Osteocyte (in vitro differentiated cells): Measurements from ENCODE around the gene CCBE1. TPM values are rescaled to one million over a fixed set of nuclear protein-coding genes. Genes with fewer than 3 reads are reported as not detected.

Source experiments
- DNase-seq: peaks from one replicate; pipeline ENCODE4 v3.0.0; 2021; ENCODE audit warnings: mixed read lengths; ENCODE audit not compliant: unreplicated experiment; ENCODE audit errors: extremely low spot score
- H3K27ac Mint-ChIP-seq: one replicate; pipeline ENCODE4 v1.8.0; 2021; ENCODE audit warnings: mild to moderate bottlenecking, mixed read lengths; ENCODE audit not compliant: unreplicated experiment
- H3K27me3 Mint-ChIP-seq: one replicate; pipeline ENCODE4 v1.8.0; 2021; ENCODE audit warnings: mixed read lengths; ENCODE audit not compliant: unreplicated experiment
- H3K36me3 Mint-ChIP-seq: one replicate; pipeline ENCODE4 v1.8.0; 2021; ENCODE audit warnings: mixed read lengths; ENCODE audit not compliant: unreplicated experiment
- H3K4me1 Mint-ChIP-seq: one replicate; pipeline ENCODE4 v1.8.0; 2021; ENCODE audit warnings: mixed read lengths; ENCODE audit not compliant: unreplicated experiment
- H3K4me3 Mint-ChIP-seq: one replicate; pipeline ENCODE4 v1.8.0; 2021; ENCODE audit warnings: mild to moderate bottlenecking, moderate library complexity, mixed read lengths; ENCODE audit not compliant: unreplicated experiment
- H3K9me3 Mint-ChIP-seq: one replicate; pipeline ENCODE4 v1.8.0; 2021; ENCODE audit warnings: mixed read lengths; ENCODE audit not compliant: unreplicated experiment
- total RNA-seq: library from RNA; stranded (reverse); gene quantifications from 2 replicates; pipeline ENCODE4 v1.2.1, GENCODE V29; 2021
- TF ChIP-seq, protein P1 (sequence below): fragments of 200-600 bp; sonication (generic); IDR thresholded peaks from 2 replicates; pipeline ENCODE4 v1.5.0; 2021; ENCODE audit warnings: antibody characterized with exemption, mild to moderate bottlenecking, moderate library complexity

Gene CCBE1
- total RNA-seq, 1 donor from 2014 or later = 22.8 TPM

DNA sequence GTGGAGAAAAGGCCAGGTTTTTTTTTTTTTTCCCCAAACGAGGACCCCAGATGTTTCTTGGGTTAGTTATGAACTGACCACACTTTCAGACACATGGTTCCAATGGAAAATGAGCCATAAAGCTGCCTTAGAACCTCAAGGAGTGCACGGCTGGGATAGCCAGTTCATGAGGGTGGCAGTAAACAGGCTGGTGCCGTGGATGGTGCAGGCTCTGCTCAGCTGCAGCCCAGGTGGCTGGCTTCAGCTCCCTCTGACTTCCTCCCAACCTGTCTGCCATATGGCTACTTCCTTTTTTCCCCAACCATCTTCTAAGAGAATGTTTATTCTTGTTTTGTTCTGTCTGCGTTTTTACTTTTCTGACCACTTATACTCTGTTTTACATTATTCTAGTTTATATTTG lies 228.4 kb downstream of the CCBE1 start:
- DNase-seq = no peak
- H3K4me1 Mint-ChIP-seq = peaks cover 7% of the 10 kb centered on the region
- H3K27me3 Mint-ChIP-seq = no peaks in the 10 kb centered on the region
- H3K4me3 Mint-ChIP-seq = no peak overlapping the region
- TF ChIP-seq, protein P1, sequence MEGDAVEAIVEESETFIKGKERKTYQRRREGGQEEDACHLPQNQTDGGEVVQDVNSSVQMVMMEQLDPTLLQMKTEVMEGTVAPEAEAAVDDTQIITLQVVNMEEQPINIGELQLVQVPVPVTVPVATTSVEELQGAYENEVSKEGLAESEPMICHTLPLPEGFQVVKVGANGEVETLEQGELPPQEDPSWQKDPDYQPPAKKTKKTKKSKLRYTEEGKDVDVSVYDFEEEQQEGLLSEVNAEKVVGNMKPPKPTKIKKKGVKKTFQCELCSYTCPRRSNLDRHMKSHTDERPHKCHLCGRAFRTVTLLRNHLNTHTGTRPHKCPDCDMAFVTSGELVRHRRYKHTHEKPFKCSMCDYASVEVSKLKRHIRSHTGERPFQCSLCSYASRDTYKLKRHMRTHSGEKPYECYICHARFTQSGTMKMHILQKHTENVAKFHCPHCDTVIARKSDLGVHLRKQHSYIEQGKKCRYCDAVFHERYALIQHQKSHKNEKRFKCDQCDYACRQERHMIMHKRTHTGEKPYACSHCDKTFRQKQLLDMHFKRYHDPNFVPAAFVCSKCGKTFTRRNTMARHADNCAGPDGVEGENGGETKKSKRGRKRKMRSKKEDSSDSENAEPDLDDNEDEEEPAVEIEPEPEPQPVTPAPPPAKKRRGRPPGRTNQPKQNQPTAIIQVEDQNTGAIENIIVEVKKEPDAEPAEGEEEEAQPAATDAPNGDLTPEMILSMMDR = no peak
- H3K9me3 Mint-ChIP-seq = peaks cover 1% of the 10 kb centered on the region
- no peak overlapping the region for H3K27ac Mint-ChIP-seq
- peaks cover 7% of the 10 kb centered on the region for H3K36me3 Mint-ChIP-seq

DNA sequence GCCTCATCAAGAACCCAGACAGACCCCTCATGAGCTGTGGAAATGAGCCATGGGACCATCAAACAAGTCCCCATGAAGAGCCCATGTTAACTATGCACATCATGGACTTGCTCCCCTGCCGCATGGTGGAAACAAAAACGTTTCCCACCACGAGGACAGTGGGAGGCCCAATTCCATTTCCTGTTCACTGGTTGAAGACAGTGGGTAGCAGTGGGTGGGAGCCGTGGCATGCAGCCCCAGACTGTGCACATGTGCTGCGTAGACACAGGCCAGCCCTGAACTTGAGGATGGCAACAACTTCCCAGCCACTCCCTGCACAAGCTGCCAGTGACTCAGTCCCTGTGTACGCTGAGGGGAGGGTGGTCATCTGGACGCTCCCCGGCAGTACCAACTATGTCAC lies 229.7 kb downstream of the CCBE1 start:
- H3K36me3 Mint-ChIP-seq = peaks cover 4% of the 10 kb centered on the region
- H3K27ac Mint-ChIP-seq = no peak overlapping the region

DNA sequence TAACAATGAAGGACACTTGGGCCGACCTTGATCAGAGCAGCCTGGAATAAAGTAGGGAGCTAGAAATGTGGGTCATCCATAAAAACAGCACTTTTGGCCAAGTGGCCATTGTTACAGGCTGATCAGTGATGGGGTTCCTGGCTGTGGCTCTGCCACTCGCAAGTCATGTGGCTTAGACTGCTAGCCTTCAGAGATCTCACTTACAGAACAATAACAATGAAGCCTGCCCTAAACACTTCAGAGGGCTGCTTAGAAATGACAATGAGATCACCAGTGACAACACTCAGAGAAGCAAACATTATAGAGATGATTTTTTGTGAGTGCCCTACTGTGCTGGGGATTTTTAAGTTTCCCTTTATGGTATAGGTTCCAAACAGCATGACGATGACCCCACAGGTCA lies 230.2 kb downstream of the CCBE1 start:
- no peak overlapping the region for H3K4me3 Mint-ChIP-seq
- TF ChIP-seq, protein P1 = no peak
- no peak for DNase-seq
- H3K36me3 Mint-ChIP-seq = peaks cover 4% of the 10 kb centered on the region
- H3K27ac Mint-ChIP-seq = no peak overlapping the region
- H3K4me1 Mint-ChIP-seq = peaks cover 7% of the 10 kb centered on the region
- H3K9me3 Mint-ChIP-seq = no peaks in the 10 kb centered on the region
- H3K27me3 Mint-ChIP-seq = no peaks in the 10 kb centered on the region

More for the DNA sequence above, 229.7 kb downstream of the CCBE1 start:
- no peaks in the 10 kb centered on the region for H3K9me3 Mint-ChIP-seq
- TF ChIP-seq, protein P1 = no peak
- no peak for DNase-seq
- no peak overlapping the region for H3K4me3 Mint-ChIP-seq
- no peaks in the 10 kb centered on the region for H3K27me3 Mint-ChIP-seq
- peaks cover 7% of the 10 kb centered on the region for H3K4me1 Mint-ChIP-seq

DNA sequence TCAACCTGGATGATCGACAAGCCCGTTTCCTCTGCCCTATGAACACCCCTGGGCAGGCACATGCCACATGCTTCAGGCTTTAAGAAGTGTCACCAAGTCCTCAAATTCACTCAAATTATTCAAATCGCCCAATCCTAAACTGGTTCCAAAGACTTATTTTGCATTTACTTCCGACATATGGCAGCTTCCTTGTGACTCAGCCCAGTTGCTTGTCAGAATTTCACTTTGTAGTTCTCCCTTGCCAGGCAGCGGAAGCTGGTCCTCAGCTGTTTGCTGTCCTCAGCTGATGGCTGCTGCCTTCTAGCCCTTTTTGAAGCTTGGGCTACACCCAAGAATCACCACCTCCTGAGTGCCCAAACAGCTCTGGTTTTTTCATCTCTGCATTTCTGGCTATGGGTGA lies 232.7 kb downstream of the CCBE1 start:
- peaks cover 20% of the 10 kb centered on the region for H3K4me1 Mint-ChIP-seq
- no peaks in the 10 kb centered on the region for H3K27me3 Mint-ChIP-seq
- H3K9me3 Mint-ChIP-seq = no peaks in the 10 kb centered on the region
- no peak overlapping the region for H3K4me3 Mint-ChIP-seq
- DNase-seq = no peak
- no peak overlapping the region for H3K27ac Mint-ChIP-seq
- H3K36me3 Mint-ChIP-seq = peaks cover 4% of the 10 kb centered on the region
- TF ChIP-seq, protein P1 = no peak

DNA sequence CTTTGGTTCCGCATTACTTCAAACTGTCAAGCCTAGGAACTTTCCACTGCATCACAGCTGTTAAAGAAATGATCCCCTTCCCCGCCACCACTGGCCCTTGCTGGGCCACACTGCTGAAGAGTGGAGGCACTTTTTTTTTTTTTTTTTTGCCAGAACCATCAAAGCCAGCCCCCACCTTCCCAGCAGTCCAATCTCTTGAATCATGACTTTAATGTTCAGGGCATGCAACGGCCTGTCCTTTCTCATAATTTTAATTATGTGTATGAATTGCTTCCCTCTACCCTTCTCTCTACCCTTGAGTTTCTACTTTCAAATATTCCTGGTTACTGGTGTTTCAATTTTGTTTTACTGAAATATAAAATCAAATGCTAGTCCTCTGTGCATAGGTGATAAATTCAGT lies 236.1 kb downstream of the CCBE1 start:
- H3K4me3 Mint-ChIP-seq = no peak overlapping the region
- H3K4me1 Mint-ChIP-seq = peaks cover 19% of the 10 kb centered on the region
- H3K27ac Mint-ChIP-seq = no peak overlapping the region
- no peaks in the 10 kb centered on the region for H3K9me3 Mint-ChIP-seq
- TF ChIP-seq, protein P1 = no peak
- no peaks in the 10 kb centered on the region for H3K27me3 Mint-ChIP-seq
- H3K36me3 Mint-ChIP-seq = no peaks in the 10 kb centered on the region
- no peak for DNase-seq
